GOT3 (cell line): ENCODE measurements around the gene SEMA4D.

Experiments
- DNase-seq: peaks from one replicate; lab custom pipeline; 2025; ENCODE audit warnings: mixed read lengths; lab: John Stamatoyannopoulos, UW

SEMA4D gene, protein sequence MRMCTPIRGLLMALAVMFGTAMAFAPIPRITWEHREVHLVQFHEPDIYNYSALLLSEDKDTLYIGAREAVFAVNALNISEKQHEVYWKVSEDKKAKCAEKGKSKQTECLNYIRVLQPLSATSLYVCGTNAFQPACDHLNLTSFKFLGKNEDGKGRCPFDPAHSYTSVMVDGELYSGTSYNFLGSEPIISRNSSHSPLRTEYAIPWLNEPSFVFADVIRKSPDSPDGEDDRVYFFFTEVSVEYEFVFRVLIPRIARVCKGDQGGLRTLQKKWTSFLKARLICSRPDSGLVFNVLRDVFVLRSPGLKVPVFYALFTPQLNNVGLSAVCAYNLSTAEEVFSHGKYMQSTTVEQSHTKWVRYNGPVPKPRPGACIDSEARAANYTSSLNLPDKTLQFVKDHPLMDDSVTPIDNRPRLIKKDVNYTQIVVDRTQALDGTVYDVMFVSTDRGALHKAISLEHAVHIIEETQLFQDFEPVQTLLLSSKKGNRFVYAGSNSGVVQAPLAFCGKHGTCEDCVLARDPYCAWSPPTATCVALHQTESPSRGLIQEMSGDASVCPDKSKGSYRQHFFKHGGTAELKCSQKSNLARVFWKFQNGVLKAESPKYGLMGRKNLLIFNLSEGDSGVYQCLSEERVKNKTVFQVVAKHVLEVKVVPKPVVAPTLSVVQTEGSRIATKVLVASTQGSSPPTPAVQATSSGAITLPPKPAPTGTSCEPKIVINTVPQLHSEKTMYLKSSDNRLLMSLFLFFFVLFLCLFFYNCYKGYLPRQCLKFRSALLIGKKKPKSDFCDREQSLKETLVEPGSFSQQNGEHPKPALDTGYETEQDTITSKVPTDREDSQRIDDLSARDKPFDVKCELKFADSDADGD

DNA sequence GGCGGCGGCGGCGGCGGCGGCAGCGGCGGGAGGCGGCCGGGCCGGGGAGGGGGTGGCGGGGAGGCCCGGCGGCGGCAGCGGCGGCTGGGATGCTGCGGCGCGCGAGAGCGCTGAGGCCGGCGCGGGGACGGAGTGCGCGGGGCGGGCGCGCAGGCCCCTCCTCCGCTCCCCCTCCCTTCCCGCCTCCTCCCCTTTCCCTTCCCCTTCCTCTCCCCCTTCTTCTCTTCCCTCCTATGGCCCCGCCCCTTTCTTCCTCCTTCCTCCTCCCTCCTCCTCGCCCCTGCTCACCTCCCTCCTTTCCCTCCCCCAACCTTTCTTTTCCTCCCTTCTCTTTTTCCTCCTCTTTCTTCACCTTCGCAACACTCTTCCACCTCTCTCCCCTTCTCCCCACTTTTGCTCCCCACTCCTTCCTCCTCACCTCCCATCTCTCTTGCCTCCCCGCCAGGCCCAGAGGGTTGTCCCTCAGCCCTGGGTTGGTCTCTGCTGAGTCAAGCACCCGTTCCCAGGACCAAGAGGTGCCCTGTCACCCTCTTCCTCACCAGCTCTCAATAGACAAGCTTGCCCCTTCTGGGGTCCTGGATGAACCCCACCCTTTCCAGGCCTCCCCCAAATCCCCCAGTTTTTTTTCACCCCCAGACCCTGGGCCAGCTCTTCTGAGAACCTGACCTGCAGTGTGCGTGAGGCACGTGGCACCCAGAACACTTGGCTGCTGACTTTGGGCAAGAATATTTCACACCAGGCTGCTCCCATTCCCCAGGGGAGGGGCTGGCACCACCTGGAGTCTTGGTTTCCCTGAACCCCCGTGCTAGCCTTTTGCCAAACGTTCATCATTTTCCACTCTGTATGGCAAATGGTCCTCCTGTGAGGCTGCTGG is at the start of gene SEMA4D:
Gene SEMA4D, minus strand, starts transcription at position 136 of the 874 bp plus-strand sequence. CDS start 92,657 bp downstream, outside the sequence.
- DNase-seq = no peak

DNA sequence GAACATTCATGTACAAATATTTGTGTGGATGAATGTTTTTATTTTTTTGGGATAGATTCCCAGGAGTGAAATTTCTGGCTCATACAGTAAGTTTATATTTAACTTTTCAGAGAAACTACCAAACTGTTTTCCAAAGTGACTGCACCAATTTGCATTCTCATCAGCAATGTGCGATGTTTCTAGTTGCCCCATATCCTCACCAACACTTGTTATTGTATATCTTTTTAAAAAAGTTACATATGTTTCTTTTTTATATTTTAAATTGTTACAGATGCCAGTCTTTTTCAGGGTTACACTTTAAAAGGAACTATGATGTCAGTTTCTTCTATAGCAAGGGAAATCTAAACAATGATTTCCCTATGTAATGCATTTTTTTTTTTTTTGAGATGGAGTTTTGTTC is 49.1 kb upstream of the SEMA4D start:
- no peak for DNase-seq

DNA sequence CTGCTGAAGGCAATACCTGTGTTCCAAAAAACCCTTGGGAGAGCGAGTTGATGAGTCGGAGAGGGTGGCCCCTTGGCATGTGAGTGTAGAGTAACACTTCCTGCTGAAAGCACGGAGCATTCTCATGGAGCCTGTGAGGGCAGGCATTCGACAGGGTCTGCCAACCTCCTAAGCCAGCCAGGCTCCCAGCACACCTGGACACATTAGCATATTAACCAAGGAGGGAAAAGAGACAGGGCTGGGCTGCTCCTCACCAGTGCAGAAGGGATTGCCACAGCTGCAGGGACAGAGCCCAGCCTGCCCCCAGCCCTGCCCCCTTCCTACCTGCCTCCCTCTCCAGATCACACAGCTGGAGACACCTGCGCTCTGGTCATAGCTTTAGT is 46.4 kb upstream of the SEMA4D start:
- no peak for DNase-seq

DNA sequence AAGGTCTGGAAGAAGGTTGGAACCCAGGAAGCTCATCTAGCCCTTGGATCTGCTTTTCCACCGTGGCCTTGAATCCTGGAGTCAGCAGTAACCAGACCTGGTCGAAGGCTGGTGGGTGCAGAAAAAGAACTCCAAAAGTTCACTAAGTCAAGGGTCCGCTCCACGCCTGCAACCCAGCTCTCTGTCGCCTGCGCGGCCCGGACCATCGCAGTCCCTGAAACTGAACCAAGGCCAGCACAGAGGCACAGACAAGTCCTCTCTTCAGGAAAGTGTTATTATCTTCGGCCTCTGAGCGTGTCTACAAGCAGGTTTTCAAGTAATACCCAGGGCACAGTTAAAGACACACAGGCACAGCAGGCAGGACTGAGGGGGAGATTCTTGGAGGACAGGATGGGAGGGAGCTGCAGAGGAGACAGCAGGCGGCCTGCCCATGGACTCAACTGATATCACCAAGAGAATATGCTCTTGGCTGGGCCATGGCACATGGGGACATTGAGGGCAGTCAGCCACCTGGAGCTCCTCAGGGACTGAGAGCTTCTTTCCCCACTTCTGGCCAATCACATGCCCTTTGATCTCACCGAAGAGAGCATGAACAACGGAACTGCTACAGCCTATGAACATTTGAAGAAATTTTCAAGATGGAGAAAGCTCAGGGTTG is 45.8 kb upstream of the SEMA4D start:
- no peak for DNase-seq

DNA sequence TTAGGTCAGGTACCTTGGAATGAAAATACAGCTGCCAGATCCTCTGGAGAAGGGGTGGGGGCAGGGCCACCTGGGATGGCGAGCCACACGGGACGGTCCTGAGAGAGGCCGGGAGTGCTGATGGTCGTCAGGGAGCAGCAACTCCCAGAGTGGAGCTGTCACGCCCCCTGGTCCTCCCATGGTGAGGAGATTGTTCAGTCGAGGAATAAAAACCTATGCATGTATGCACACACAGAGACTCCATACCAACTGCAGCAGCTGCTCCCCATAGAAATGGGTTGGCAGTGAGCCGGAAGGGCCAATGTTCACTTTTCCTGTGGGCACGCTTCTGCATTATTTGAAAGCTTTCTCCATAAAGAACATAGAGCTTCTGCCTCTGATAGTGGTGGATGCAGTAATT is 45.2 kb upstream of the SEMA4D start:
- no peak for DNase-seq

DNA sequence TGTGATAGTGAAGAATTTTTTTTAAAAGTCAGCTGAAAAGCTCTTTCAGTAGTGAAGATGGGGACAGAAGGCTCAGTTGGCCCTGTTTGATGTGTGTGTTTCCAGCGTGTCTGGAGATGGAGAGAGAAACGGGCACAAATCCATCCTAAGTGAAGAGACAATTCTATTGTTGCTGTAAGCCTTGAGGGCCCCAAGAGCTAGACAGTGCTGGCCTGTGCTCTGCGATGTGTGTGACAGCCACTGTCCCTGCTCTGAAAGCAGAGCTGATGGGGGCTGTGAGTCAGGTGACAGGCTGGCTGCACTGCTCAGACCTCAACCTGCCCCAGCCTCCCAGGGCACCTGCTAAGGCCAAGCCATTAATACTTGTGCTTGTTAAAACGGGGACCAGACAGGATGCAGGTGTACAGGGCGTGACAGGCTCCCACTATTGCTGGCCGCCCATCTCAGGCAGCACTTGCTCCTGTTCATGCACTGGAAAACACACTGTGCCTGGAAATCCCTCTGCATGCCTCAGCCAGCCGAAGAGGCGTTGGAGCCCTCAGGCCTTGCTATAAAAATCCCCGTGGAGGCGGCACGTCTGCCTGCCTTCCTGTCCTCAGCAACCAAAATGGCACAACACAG is 44.6 kb upstream of the SEMA4D start:
- DNase-seq = no peak

DNA sequence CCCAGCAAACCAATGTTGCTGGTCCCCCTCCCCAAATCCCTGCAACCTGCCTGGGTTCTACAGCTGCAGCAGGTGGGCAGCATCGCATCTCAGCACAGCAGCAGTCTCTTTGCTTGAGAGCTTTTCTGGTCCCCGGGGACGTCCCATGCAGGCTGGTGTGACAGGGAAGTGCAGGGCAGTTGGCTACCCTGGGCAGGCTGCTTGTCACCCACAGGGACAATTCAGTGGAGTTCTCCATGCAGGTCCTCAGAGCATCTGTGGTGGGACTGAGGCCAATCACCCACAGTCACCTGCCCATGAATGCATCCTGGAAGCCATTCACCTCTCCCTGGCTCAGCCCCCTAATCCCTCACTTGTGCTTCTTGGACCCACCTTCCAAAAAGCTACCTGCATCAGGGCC is 43.9 kb upstream of the SEMA4D start:
- no peak for DNase-seq

DNA sequence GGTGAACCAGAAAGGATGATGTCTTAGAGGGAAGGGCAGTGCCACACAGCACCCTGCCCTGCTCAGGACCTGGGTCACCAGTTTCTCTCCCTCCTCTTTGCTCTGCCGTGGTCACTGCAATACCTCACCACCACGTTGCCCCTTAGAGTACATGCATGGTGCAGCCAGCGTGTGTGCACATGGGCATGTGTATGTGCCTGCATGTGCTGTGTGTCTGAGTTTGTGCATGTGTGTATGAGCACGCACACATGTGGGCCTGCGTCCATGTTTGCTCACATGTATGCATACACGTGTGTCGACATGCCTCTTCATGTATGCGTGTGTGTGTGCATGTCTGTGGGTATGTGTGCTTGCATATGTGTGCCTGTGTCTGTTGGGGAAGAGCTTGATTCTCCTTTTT is 41.5 kb upstream of the SEMA4D start:
- DNase-seq = no peak

DNA sequence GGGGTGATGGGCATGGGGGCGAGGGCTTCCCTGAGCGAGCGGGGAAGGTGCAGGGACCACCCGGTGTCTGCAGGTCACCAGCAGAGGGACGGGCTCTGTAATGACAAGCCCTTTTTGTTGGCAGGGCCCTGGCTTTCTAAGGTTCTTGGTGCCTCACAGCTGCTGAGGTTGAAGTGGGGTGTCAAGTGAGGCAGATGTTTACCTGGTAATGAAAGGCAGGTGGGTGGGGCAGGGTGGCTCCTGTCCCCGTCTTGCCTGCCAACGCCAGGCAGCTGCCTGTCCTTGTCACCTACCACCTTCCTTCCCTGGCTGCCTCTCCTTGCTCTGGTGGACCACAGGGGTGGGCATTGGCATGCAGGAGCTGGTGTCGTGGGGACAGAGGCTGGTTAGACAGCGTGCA is 41.0 kb upstream of the SEMA4D start:
- no peak for DNase-seq

DNA sequence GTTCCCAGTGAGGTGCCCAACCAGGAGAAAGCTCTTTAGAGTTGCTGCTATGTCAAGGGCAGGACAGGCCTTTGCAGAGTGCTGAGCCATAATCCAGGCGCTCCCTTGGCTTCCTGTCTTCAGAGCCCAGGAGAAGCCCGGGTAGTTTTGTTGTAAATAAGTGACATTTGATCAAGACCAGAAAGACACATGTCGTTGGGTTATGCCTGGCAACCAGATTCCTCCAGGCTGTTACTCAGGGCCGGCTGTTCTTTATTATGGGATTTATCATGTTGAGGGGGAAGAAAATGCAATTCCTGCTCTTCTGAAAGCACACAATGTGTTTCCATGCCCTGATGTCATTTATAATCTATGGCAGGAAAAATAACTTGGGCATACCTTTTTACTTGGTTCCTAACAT is 39.3 kb upstream of the SEMA4D start:
- DNase-seq = no peak

DNA sequence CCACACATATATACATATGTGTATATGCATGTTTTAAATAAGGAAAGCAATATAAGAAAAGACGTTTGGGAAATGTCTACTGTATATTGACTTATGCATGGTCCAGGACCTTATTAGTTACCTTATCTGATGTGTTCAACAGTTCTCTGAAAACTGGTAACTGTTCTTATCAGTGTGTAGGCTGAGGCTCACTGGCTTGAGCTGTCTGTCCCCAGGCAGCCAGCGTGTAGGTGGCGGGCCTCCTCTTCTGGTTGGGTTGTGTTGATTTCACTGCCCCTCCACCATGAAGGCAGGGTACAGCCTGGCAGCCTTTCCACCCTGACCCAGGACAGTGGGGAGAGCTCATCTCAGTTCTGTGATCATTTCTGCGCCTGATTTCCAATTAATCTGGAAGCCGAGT is 38.7 kb upstream of the SEMA4D start:
- DNase-seq = no peak

DNA sequence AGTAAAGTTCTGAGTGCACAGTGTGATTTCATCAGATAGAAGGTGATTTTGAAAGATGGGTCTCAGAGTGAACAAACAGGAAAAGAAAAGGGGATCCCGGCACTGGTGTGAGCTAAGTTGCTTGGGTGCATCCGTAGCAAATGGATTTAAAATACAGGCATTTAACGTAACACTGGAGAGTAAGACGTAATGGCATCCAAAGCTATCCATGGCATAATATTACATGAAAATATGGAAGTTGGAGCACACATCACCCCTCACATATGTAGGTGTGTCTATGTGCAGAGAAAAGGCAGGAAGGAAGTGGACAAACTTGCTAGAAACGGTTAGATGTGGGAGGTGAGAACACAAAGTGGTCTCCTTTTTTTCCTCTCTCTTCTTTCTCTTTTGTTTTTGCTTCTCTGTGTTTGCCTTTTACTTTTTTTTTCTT is 38.2 kb upstream of the SEMA4D start:
- no peak for DNase-seq

DNA sequence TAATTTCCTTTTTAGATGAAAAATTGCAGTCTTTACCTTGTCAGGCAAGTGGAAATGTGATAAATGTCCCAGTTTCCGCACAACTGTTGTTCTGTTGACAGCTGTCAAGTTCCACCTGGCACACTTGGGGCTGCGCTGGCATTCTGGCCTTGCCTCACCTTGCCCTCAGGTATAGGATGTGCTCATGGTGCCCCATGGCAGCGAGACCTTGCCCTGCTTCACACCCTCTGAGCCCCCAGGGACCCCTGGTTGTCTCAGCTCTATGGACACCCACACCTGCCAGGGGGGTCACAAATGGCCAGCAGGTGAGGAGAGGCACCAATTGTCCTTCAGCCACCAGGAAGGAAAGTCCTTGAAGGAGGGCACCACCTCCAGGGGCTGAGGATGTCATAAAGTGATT is 37.5 kb upstream of the SEMA4D start:
- no peak for DNase-seq

DNA sequence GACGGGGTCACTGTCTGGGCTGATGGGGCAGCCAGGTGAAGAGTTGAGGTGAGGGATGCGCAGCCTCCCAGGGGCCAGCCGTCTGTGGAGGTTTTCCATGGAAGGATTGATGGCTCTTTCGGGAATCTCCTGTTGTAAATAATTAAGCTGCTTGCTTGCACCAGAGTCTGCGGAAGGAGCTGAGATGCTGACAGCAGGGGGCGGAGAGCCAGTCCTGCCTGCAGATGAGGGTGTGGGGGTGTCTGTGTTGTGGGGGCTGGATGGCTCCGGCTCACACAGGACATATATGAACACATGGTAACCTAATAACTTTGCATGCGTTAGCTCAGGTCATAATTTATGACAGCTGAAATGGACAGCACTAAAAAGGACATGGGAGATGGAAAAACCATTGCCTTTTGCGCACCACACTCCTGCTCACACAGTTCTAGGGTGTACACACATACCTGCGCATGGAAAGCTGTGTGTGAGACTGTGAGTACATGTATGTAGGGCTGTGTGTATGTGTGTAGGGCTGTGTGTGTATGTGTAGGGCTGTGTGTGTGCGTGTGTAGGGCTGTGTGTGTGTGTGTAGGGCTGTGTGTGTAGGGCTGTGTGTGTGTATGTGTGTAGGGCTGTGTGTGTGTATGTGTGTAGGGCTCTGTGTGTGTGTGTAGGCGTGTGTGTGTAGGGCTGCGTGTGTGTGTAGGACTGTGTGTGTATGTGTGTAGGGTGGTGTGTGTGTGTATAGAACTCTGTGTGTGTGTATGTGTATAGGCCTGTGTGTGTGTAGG is 36.8 kb upstream of the SEMA4D start:
- no peak for DNase-seq

DNA sequence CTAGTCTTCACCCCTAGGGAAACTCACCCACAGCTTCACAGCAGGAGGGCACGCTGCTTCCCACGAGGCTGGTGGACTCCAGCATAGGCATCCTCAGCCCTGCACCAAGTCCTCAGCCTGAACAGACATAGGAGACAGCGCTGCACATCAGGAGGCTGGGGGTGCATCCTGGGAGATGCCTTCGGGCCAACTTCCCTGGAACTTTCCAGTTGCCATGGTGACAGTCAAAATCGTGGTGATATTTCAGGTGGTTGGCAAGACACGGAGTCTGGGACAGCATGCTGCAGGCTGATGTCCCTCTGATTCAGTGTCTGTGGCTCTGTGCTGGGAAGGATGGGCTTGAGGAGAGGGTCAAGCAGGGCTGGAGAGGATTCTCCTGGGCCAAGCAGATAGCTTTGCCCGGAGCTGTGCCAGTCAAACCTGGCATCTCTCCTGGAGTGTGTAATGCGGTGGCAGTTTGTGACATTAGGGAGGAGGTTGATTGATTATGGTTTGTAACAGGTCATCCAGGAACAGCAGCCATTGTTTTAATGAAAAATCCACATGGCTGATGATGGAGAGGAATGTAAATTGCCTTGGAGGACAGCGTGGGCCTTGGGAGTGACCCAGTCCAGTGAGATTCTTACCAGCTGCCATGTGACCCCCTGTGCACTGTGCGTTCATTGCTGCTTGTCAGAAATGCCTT is 35.6 kb upstream of the SEMA4D start:
- no peak for DNase-seq

DNA sequence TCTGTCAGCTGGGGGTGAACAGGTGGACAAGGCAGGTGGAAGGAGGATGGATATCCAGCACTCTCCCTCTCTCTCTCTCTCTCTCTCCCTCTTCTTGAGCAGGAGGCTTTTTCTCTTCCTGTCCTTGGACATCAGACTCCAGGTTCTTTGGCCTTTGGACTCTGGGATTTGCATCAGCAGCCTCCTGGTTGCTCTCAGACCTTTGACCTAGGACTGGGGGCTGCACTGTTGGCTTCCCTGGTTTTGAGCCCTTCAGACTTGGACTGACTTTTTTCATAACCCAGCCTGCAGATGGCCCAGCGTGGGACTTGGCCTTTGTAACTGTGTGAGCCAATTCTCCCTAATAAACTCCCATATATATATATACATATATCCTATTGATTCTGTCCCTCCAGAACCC is 35.0 kb upstream of the SEMA4D start:
- no peak for DNase-seq

DNA sequence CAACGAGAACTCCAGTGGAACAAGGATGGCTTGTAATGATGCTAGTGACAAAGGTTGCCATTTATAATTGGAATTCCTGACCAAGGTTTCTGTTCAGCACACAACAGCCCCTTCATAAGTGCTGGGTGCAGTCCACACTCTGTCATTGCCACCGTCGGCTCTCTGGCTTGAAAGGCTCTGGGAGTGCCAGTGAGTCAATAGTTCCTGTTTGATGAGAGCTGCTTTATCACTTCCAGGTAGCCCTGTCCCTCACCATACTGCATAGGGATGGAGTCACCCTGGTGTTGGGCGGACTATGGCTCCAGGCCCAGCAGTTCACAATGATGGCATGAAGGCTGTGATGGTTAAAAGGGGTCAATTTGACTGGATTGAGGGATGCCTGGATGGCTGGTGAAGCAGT is 34.6 kb upstream of the SEMA4D start:
- no peak for DNase-seq

DNA sequence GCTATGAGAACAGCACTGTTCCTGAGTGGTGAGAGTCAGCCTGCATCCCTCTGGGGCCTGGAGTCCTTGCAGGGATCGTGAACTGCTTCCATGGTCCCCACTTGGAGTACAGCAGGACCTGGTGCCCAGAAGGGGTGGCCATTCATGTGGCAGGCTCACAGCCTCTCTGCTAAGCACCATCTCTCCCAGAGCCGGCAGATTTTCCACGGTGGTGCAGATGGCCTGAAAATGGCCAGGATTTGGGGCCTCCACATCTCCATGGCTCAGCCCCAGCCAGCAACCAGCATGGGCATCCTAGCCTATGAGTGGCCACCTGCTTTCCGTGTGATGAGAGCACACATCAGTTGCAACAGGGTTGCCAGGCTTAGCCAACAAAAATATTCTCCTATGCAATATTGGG is 33.9 kb upstream of the SEMA4D start:
- no peak for DNase-seq

DNA sequence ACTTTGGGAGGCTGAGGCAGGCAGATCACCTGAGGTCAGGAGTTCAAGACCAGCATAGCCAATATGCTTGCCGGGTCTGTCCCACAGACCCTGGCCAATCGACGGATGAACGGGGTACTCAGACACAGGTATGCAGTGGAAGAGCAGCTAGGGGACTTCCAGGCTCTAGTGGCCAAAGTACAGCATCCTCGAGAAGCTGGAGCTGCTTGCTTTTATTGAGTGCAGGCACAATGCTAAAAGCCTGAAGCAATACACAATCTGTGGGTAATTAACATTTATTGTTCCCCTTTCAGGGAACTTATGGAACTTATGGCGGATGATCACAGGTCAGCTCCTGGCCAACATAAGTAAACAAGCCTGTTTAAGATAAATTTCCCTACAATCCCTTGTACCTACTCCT is 32.8 kb upstream of the SEMA4D start:
- no peak for DNase-seq
